Smooth muscle cell (in vitro differentiated cells): ENCODE results near the gene HS6ST1. TPM values are rescaled to one million over a fixed set of nuclear protein-coding genes. Genes with fewer than 3 reads are reported as not detected.
A peak's percentile ranks its signal among the peaks of the same experiment; 100 is the strongest.

Experiments used
- DNase-seq: peaks from one replicate; lab custom pipeline; 2025; ENCODE audit not compliant: unreplicated experiment; lab: John Stamatoyannopoulos, UW
- H2AFZ ChIP-seq: fragments of 200-600 bp; sonication (generic); 2 replicates; pipeline ENCODE4 v1.6.0; 2016; ENCODE audit warnings: antibody characterized with exemption, low read depth, mild to moderate bottlenecking
- H3F3A ChIP-seq: fragments of 200-600 bp; sonication (generic); 2 replicates; pipeline ENCODE4 v1.6.0; 2017; ENCODE audit warnings: antibody characterized with exemption, low read depth
- H3K27ac ChIP-seq: fragments of 200-600 bp; sonication (generic); 2 replicates; pipeline ENCODE4 v1.5.1; 2016; ENCODE audit warnings: low read depth, mild to moderate bottlenecking
- H3K27me3 ChIP-seq: fragments of 200-600 bp; sonication (generic); 2 replicates; pipeline ENCODE4 v1.6.1; 2016; ENCODE audit warnings: low read depth, mild to moderate bottlenecking
- H3K36me3 ChIP-seq: fragments of 200-600 bp; sonication (generic); 2 replicates; pipeline ENCODE4 v1.5.1; 2016; ENCODE audit warnings: low read depth
- H3K4me1 ChIP-seq: fragments of 200-600 bp; sonication (generic); 2 replicates; pipeline ENCODE4 v1.5.1; 2016; ENCODE audit warnings: low read depth
- H3K4me2 ChIP-seq: fragments of 200-600 bp; sonication (generic); 2 replicates; pipeline ENCODE4 v1.6.0; 2016; ENCODE audit warnings: mild to moderate bottlenecking
- H3K4me3 ChIP-seq: fragments of 200-600 bp; sonication (generic); 2 replicates; pipeline ENCODE4 v1.5.1; 2016; ENCODE audit warnings: mild to moderate bottlenecking
- H3K79me2 ChIP-seq: fragments of 200-600 bp; sonication (generic); 2 replicates; pipeline ENCODE4 v1.6.0; 2016; ENCODE audit warnings: low read depth, mild to moderate bottlenecking
- H3K9ac ChIP-seq: fragments of 200-600 bp; sonication (generic); 2 replicates; pipeline ENCODE4 v1.6.0; 2016; ENCODE audit warnings: low read depth
- H3K9me3 ChIP-seq: fragments of 200-600 bp; sonication (generic); replicated peaks from 2 replicates; pipeline ENCODE4 v1.5.1; 2016; ENCODE audit warnings: low read depth
- H4K20me1 ChIP-seq: fragments of 200-600 bp; sonication (generic); 2 replicates; pipeline ENCODE4 v1.6.0; 2016; ENCODE audit warnings: low read depth
- WGBS: methylation state at CpG from one replicate; pipeline ENCODE4 v1.1.7; 2016; ENCODE audit warnings: low lambda C conversion rate; 5-methylcytosine and 5-hydroxymethylcytosine counted together
- polyA plus RNA-seq: library from polyadenylated mRNA; unstranded; fragments of >200 nt; fragmentation: Nextera tagmentation; extraction: Ambion mirVana; gene quantifications from 2 replicates; pipeline ENCODE4 v1.2.1, GENCODE V29; 2016
- total RNA-seq: library from RNA; depleted of rRNA; stranded (reverse); fragments of >200 nt; gene quantifications from 2 replicates; pipeline ENCODE4 v1.2.3, GENCODE V29; 2014
- TF ChIP-seq, protein P1 (sequence below): fragments of 200-600 bp; sonication (generic); IDR thresholded peaks from 2 replicates; pipeline ENCODE4 v1.5.1; 2017; ENCODE audit warnings: borderline replicate concordance, mild to moderate bottlenecking, antibody characterized with exemption; ENCODE audit not compliant: insufficient read depth, poor library complexity, severe bottlenecking

HS6ST1 gene
- total and polyA plus RNA-seq, 2 experiments from 2014 or later, result 9.3 to 13.0 TPM

DNA sequence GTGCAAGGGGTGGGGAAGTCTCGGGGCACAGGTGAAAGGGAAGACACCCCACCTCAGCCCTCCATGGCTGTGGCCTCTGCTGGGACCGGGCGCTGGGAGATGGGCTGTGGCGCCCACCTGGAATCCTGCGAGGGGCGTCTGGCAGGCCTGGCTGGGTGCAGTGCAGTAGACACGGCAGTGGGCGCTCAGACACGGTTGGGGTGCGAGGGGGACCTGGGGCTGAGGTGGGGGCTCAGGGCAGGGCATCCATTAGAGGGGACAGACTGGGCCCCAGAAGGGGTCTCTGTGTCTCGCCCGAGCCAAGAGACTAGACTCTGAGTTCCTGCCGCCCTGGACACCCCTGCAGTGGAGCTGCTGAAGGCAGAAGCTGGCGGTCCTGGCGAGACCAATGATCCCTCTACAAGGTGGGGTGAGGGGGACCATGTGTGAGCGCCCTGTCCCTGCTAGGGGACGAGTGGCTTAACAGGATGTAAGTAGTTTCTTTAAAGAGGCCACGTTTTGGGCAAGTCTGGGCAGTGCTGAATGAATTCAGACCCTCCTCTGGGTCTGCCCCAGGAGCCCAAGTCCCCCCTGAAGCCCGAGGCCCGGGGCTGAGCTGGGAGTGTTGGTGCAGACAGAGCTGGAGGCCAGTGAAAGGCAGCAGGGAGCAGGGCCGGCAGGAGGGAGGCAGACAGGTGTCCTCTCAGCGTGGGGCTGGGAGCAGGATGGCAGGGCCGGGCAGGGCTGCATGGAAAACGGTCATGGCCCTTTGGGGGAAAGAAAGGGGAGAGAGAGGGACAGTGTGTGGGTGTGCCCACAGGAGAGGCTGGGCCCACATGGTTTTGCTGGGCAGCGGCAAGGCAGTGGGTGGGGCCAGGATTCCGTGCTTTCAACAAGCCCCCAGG, 57.2 kb downstream of the HS6ST1 start:
- Histone ChIP-seq H3K27me3 (no peaks in the 10 kb centered on the region), H3K79me2 (no peaks in the 10 kb centered on the region), H3K36me3 (no peaks in the 10 kb centered on the region), H3K9me3 (no peaks in the 10 kb centered on the region), H3F3A (peaks cover 4% of the 10 kb centered on the region), H3K27ac (peak overlapping the region; percentile 86), H3K9ac (peak overlapping the region; percentile 71), H3K4me2 (peak overlapping the region; percentile 80), H3K4me3 (no peak overlapping the region), H3K4me1 (peaks cover 15% of the 10 kb centered on the region), H4K20me1 (no peaks in the 10 kb centered on the region), H2AFZ (peak overlapping the region; percentile 87)
- DNase-seq, result no peak
- 86% methylated on average over 23 of the region's 26 CpGs for WGBS
- TF ChIP-seq, protein P1, sequence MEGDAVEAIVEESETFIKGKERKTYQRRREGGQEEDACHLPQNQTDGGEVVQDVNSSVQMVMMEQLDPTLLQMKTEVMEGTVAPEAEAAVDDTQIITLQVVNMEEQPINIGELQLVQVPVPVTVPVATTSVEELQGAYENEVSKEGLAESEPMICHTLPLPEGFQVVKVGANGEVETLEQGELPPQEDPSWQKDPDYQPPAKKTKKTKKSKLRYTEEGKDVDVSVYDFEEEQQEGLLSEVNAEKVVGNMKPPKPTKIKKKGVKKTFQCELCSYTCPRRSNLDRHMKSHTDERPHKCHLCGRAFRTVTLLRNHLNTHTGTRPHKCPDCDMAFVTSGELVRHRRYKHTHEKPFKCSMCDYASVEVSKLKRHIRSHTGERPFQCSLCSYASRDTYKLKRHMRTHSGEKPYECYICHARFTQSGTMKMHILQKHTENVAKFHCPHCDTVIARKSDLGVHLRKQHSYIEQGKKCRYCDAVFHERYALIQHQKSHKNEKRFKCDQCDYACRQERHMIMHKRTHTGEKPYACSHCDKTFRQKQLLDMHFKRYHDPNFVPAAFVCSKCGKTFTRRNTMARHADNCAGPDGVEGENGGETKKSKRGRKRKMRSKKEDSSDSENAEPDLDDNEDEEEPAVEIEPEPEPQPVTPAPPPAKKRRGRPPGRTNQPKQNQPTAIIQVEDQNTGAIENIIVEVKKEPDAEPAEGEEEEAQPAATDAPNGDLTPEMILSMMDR, result no peak

DNA sequence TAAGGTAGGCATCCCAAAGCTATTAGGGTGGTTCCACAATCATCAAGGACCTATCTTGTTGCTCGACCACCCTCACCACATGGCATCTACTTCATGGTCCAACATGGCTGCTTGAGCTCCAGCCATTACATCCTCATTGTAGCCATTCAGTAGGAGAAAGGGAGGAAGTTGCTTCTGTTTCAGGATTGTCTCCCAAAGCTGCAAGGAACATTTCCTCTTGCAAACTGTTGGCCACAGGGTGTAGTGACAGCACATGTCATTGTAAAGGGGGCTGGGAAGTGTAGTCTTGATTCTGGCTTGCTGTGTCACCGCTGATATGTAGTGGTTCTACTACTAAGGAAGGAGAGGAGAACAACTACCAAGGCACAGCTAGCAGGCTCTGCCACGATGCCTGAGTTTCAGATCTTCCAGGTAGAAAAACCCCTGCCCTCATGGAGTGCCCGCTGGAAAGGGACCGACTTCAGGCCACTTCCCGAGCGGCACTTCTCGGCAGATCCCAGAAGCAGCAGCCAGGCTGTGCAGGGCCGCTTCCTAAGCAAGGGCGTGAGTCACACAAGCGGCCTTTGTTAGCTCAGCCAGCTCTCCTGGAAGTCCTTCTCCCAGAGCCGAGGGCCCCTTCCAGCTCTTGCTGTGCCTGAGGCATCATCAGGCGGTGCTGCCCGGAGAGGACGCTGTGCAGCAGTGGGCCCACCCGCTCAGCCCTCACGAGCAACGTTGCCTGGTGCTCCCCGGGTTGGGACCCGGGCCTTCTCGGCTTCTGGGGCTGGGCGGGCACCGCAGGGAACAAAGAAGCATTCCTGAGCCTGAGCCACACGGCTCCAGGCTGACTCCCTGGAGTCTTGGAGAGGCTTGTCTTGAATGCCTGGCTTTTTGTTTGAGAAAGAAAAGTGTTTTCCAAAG, 58.2 kb downstream of the HS6ST1 start:
- peak overlapping the region; percentile 87 for H2AFZ ChIP-seq
- peak overlapping the region; percentile 86 for H3K27ac ChIP-seq
- DNase-seq, result peak; percentile 47

DNA sequence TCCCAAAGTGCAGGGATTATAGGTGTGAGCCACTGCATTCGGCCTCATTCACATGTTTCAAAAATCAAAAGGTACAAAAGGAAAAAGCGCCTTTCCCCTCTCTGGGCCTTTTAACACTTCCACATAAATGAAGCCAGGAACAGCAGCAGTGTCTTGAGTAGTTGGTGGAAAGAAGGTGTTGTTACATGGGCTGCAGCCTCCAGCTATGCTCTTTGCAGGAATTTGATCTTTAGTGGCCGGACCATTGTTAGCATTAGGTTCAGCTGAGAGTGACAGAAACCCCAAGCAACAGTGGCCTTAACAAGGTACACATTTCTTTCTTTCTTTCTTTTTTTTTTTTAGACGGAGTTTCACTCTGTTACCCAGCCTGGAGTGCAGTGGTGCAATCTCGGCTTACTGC, 59.1 kb downstream of the HS6ST1 start:
- WGBS, result 92% methylated on average over 5 of the region's 5 CpGs

More for the DNA sequence above, 58.2 kb downstream of the HS6ST1 start:
- Histone ChIP-seq H3K4me1 (peaks cover 15% of the 10 kb centered on the region), H3K79me2 (no peaks in the 10 kb centered on the region), H3K36me3 (no peaks in the 10 kb centered on the region), H3K4me2 (peak overlapping the region; percentile 80), H3K9me3 (no peaks in the 10 kb centered on the region), H3K9ac (peak overlapping the region; percentile 71), H3K27me3 (peaks cover 4% of the 10 kb centered on the region), H3K4me3 (no peak overlapping the region), H3F3A (peaks cover 4% of the 10 kb centered on the region), H4K20me1 (no peaks in the 10 kb centered on the region)
- 16% methylated on average over 24 of the region's 24 CpGs for WGBS
- TF ChIP-seq, protein P1, result no peak

More for the DNA sequence above, 59.1 kb downstream of the HS6ST1 start:
- Histone ChIP-seq H3K36me3 (no peaks in the 10 kb centered on the region), H3K27me3 (peaks cover 4% of the 10 kb centered on the region), H3K9me3 (no peaks in the 10 kb centered on the region), H3K4me1 (peaks cover 15% of the 10 kb centered on the region), H3K79me2 (no peaks in the 10 kb centered on the region), H2AFZ (no peak overlapping the region), H3K4me3 (no peak overlapping the region), H3F3A (peaks cover 4% of the 10 kb centered on the region), H3K27ac (no peak overlapping the region), H3K9ac (no peak overlapping the region), H4K20me1 (no peaks in the 10 kb centered on the region), H3K4me2 (no peak overlapping the region)
- TF ChIP-seq, protein P1, result no peak
- DNase-seq, result no peak
